Ramos (cell line): Measurements from ENCODE around the gene FAM50A.

ENCODE experiments used
- in situ Hi-C: fragments of 300-500 bp; cut with MboI; formaldehyde crosslinking; loops from one replicate; pipeline ENCODE4 v1.14.3; 2022; ENCODE audit warnings: low sequenced_read_pairs; ENCODE audit not compliant: unreplicated experiment

FAM50A gene

DNA sequence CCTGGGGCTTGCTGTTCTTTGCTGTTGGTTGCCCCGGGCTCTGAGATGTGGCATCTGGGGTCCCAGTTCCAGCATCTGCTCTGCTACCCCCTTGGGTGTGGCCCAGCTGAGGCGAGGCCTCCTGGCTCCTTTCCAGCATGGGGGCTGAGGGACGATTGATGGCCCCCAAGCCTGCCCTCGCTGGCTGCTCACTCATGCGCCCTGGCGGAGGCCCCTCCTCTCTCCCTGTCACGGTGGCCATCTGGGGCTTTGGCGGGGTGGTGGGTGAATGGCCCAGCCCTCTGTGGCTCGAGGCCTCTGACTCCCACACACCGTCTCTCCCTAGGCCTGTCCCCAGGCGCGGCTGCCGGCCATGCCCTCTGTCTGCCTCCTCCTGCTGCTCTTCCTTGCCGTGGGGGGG, 15.9 kb downstream of the FAM50A start:
- in situ Hi-C loops = no loop called here

DNA sequence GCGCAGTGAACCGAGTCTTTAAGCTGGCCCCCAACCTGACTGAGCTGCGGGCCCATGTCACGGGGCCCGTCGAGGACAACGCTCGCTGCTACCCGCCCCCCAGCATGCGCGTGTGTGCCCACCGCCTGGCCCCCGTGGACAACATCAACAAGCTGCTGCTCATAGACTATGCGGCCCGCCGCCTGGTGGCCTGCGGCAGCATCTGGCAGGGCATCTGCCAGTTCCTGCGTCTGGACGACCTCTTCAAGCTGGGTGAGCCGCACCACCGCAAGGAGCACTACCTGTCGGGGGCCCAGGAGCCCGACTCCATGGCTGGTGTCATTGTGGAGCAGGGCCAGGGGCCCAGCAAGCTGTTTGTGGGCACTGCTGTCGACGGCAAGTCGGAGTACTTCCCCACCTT, 16.4 kb downstream of the FAM50A start:
- in situ Hi-C loops = no loop called here

- in situ Hi-C loops = no loop called here
Observed at GRCh38 chrX:154462396-154462795, 18.5 kb downstream of the FAM50A start.

- in situ Hi-C loops = no loop called here
Observed at GRCh38 chrX:154463611-154464220, 19.8 kb downstream of the FAM50A start.

DNA sequence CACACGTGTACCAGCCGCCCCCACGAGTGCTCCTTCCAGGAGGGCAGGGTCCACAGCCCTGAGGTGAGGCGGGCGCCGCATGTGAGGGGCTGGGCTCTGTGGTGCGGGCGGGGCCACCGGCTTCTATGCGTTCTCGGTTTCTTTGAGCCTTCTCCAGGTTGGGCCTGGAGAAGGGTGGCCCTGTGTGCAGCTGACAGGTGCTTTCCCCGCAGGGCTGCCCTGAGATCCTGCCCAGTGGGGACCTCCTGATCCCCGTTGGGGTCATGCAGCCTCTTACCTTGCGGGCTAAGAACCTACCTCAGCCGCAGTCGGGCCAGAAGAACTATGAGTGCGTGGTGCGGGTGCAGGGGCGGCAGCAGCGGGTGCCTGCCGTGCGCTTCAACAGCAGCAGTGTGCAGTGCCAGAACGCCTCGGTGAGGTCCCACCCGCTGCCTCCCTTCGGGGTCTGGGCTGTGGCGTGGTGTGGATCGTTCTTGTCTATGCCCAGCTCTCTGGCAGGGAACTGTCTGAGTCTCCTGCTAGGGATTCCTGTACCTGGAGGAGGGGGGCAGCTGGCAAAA, 20.9 kb downstream of the FAM50A start:
- in situ Hi-C loops = no loop called here

- in situ Hi-C loops = no loop called here
Observed at GRCh38 chrX:154465601-154466000, 21.7 kb downstream of the FAM50A start.

DNA sequence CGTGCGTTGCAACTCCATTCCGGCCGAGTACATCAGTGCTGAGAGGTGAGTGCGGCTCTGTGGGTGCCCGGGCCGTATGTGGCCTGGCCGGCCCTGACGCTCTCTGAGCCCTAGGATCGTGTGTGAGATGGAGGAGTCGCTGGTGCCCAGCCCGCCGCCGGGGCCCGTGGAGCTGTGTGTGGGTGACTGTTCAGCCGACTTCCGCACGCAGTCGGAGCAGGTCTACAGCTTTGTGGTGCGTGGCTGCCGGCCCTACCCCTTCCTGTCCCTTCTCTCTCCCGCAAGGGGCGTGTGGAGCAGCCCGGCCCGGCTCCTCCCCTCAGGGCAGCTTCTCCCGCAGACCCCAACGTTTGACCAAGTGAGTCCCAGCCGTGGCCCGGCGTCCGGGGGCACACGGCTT, 22.1 kb downstream of the FAM50A start:
- in situ Hi-C loops = no loop called here

- in situ Hi-C loops = no loop called here
Observed at GRCh38 chrX:154466907-154467306, 23.0 kb downstream of the FAM50A start.

DNA sequence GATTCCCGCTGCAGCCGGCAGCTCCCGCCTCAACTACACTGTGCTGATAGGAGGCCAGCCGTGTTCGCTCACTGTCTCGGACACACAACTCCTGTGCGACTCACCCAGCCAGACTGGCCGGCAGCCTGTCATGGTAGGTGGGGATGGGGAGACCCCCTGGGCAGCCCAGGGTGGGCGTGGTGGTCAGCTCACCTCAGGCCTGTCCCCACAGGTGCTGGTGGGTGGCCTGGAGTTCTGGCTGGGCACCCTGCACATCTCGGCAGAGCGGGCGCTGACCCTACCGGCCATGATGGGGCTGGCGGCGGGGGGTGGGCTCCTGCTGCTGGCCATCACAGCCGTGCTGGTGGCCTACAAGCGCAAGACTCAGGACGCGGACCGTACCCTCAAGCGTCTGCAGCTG, 23.6 kb downstream of the FAM50A start:
- in situ Hi-C loops = no loop called here

GRCh38 chrX:154468217-154468616, 24.3 kb downstream of the FAM50A start:
- in situ Hi-C loops = no loop called here

DNA sequence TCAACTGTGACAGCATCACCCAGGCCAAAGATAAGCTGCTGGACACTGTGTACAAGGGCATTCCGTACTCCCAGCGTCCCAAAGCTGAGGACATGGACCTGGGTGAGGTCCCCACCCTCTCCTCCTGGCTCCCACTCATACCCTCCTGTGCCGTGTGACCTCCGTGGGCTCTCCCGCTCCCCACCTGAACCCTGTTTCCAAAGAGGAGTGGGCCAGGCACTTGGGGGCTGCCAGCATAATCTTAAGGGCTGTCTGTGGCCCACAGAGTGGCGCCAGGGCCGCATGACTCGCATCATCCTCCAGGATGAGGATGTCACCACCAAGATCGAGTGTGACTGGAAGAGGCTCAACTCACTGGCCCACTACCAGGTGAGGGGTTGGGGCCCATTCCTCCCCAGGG, 25.2 kb downstream of the FAM50A start:
- in situ Hi-C loops = no loop called here

GRCh38 chrX:154469880-154470279, 25.9 kb downstream of the FAM50A start:
- in situ Hi-C loops = no loop called here

GRCh38 chrX:154470434-154470833, 26.5 kb downstream of the FAM50A start:
- in situ Hi-C loops = no loop called here

- in situ Hi-C loops = no loop called here
Observed at GRCh38 chrX:154470914-154471568, 27.1 kb downstream of the FAM50A start.

DNA sequence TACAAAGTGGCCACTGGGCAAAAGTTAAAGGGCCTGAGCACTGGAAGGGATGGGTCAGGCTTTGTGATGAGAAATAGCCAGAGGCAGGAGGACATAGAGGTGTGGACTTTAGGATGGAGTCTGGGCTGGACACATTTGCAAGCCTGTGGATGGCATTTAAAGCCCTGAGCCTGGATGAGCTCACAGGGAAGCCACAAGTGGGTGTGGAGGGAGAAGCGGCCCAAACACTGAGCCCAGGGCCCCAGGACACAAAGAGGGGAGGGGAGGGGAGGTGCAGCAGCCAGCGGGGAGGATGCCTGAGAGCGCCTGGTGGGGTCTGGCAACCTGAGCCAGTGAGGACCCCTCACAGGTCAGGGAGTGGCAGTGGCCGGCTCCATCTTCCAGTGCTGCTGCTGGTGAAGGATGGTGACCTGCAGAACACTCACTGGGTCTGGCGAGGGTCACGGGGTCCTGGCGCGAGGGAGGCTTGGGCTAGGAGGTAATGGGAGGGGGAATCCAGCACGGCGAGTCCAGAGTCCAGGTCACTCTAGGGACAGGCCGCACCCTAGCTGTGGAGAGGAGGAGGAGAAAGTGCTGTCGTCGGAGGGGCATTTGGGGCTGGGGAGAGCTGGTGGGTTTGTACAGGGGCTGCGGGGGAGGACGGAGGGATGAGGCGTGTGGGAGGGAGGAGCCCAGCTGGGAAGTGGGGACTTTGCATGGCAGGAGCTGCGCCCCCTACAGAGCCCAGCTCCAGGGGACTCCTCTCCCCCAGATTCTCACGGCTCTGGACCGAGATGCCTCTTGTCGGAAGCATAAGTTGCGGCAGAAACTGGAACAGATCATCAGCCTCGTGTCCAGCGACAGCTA, 28.1 kb downstream of the FAM50A start:
- in situ Hi-C loops = no loop called here

GRCh38 chrX:154472685-154473632, 29.0 kb downstream of the FAM50A start:
- in situ Hi-C loops = no loop called here

DNA sequence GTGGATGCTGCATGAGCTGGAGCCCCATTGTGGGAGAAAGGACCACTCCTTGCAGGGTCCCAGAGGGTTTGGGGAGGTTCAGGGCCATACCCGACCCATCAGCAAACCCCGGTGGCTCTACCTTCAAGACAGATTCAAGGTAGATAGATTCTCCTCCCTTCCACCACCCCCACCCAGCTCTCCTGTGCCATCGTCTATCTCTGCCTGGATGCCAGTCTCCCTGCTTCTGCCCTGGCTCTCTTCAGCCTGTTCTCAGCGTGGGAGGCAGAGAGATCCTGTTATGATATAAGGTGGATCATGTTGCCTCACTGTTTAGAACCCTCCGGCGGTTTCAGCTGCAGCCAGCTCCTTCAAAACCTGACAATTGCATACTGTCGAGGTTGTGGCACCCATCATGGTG, 29.7 kb downstream of the FAM50A start:
- in situ Hi-C loops = no loop called here

GRCh38 chrX:154476821-154477220, 32.9 kb downstream of the FAM50A start:
- in situ Hi-C loops = no loop called here

DNA sequence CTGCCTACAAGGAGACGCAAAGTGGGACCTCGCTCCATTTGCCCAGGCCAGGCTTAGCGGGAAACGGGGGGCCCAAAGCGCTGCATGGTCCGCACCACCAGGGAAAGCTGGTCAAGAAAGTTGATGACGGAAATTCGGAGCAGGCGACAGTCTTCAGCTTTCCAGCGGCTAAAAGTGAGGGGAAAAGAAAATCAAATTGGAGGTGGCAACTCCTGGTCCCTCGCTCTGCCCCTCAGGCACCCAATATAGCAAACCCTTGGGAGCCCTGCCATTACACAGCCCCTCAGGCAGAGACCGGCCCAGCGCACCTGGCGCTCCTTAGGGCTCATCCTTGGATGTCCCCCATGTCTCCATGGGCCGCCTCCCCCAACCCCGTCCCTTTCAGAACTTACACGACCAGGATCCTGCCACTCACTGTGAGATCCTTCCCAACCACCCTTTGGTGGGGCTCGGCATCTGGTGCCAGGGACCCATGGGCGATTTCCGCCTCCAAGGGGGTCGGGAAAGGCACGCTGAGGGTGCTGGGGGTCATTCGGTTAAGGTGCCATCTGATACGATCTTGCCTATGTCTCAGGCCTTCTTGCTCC, 34.0 kb downstream of the FAM50A start:
- in situ Hi-C loops = no loop called here
